Transverse colon (tissue), 4 donors: Measurements from ENCODE around the gene HAO1.

ENCODE experiments used
- CTCF ChIP-seq, 5 experiments: fragments of 200-600 bp in 3 of 5; fragments of 450-650 bp in 2 of 5; sonication (generic) in 3 of 5; IDR thresholded peaks; 1 replicate in 2 of 5; 2 replicates in 3 of 5; pipeline ENCODE4 v1.5.1; 2016 to 2017; ENCODE audit warnings: antibody characterized with exemption in 5 of 5, inconsistent platforms in 3 of 5, mild to moderate bottlenecking in 2 of 5, moderate library complexity in 1 of 5
- POLR2A ChIP-seq: fragments of 450-650 bp; IDR thresholded peaks from one replicate; pipeline ENCODE4 v1.6.1; 2016; ENCODE audit warnings: antibody characterized with exemption, mild to moderate bottlenecking, moderate library complexity
- POLR2AphosphoS5 ChIP-seq, 3 donors: sonication (generic); formaldehyde crosslinking; IDR thresholded peaks; one replicate each; pipeline ENCODE4 v1.6.1; 2016; ENCODE audit warnings: antibody characterized with exemption in 3 of 3

- TF ChIP-seq CTCF (IDR thresholded peaks at IDR 0.05) (no peak), POLR2A (no peak), POLR2AphosphoS5 (IDR thresholded peaks at IDR 0.05) (no peak)
Measured at GRCh38 chr20:7866285-7866684, 74.0 kb downstream of the HAO1 start.
